Endometrial microvascular endothelial cells (primary cell): ENCODE data around the gene GSG1L. TPM values are rescaled to one million over a fixed set of nuclear protein-coding genes. Genes with fewer than 3 reads are reported as not detected.

ENCODE experiments used
- in situ Hi-C: cut with HindIII; loops from 2 replicates; pipeline ENCODE4 v1.10.0; 2017; ENCODE audit warnings: low sequenced_read_pairs, low pct_unique_long_range_greater_than_20kb; ENCODE audit errors: inconsistent ontology term
- total RNA-seq: library from RNA; depleted of rRNA; stranded (reverse); fragments of >200 nt; gene quantifications from one replicate; pipeline ENCODE4 v1.2.3, GENCODE V29; 2015; ENCODE audit errors: inconsistent ontology term

The GSG1L gene
- total RNA-seq, 1 donor from 2014 or later = not detected

- in situ Hi-C loops = no loop called here
Measured at GRCh38 chr16:27849621-27850020, 213.9 kb downstream of the GSG1L start.

GRCh38 chr16:27847030-27847550 lies 216.4 kb downstream of the GSG1L start:
- in situ Hi-C loops = no loop called here

- in situ Hi-C loops = no loop called here
Measured at GRCh38 chr16:27844826-27845225, 218.7 kb downstream of the GSG1L start.

GRCh38 chr16:27843800-27844199 lies 219.7 kb downstream of the GSG1L start:
- in situ Hi-C loops = no loop called here

- in situ Hi-C loops = no loop called here
Measured at GRCh38 chr16:27841911-27842310, 221.6 kb downstream of the GSG1L start.

GRCh38 chr16:27841061-27841801 lies 222.3 kb downstream of the GSG1L start:
- in situ Hi-C loops = no loop called here

GRCh38 chr16:27840311-27841060 lies 223.0 kb downstream of the GSG1L start:
- in situ Hi-C loops = no loop called here

- in situ Hi-C loops = no loop called here
Measured at GRCh38 chr16:27839419-27839818, 224.1 kb downstream of the GSG1L start.

- in situ Hi-C loops = no loop called here
Measured at GRCh38 chr16:27838536-27839175, 224.9 kb downstream of the GSG1L start.

GRCh38 chr16:27829975-27830374 lies 233.5 kb downstream of the GSG1L start:
- in situ Hi-C loops = no loop called here

GRCh38 chr16:27828671-27829070 lies 234.8 kb downstream of the GSG1L start:
- in situ Hi-C loops = no loop called here

- in situ Hi-C loops = no loop called here
Measured at GRCh38 chr16:27827765-27828164, 235.7 kb downstream of the GSG1L start.

GRCh38 chr16:27826893-27827289 lies 236.6 kb downstream of the GSG1L start:
- in situ Hi-C loops = no loop called here

- in situ Hi-C loops = no loop called here
Measured at GRCh38 chr16:27826081-27826892, 237.2 kb downstream of the GSG1L start.

- in situ Hi-C loops = no loop called here
Measured at GRCh38 chr16:27824786-27825185, 238.7 kb downstream of the GSG1L start.

- in situ Hi-C loops = no loop called here
Measured at GRCh38 chr16:27824006-27824405, 239.5 kb downstream of the GSG1L start.

- in situ Hi-C loops = no loop called here
Measured at GRCh38 chr16:27823421-27823820, 240.1 kb downstream of the GSG1L start.

GRCh38 chr16:27822996-27823395 lies 240.5 kb downstream of the GSG1L start:
- in situ Hi-C loops = no loop called here

- in situ Hi-C loops = no loop called here
Measured at GRCh38 chr16:27822529-27822928, 241.0 kb downstream of the GSG1L start.
